ENCODE measurements around the gene CPSF4L. TPM values are rescaled to one million over a fixed set of nuclear protein-coding genes. Genes with fewer than 3 reads are reported as not detected.

Gene CPSF4L
- polyA plus RNA-seq, 1 experiment = not detected

- POLR2A ChIA-PET = no interaction called here
- H3K4me3 ChIP-seq (ENCODE audit: low read depth, low read length) = no peak overlapping the region
- H3K9me3 ChIP-seq (ENCODE audit: control insufficient read depth, insufficient read depth, low read length) = no peaks in the 10 kb centered on the region
- no peak overlapping the region for H3K27ac ChIP-seq (ENCODE audit: low read depth, low read length)
- DNase-seq (ENCODE audit: low read depth, low spot score) = no peak
- CTCF ChIA-PET = interaction anchor here (4.6 to 14.3 kb wide), 2 partner anchors 115 to 525 kb away, joined by 49 to 449 read pairs; no protein-coding TSS in a partner anchor
- no peaks in the 10 kb centered on the region for H3K27me3 ChIP-seq (ENCODE audit: control insufficient read depth, insufficient read depth, low read length)
- no peak for TF ChIP-seq CTCF (IDR thresholded peaks at IDR 0.05; ENCODE audit: low read depth, low read length)
Observed at GRCh38 chr17:73250851-73251640, 10.6 kb downstream of the CPSF4L start.

GRCh38 chr17:73249700-73250099 is 12.0 kb downstream of the CPSF4L start:
- no peaks in the 10 kb centered on the region for H3K9me3 ChIP-seq (ENCODE audit: control insufficient read depth, insufficient read depth, low read length)
- ChIA-PET POLR2A (no interaction called here), CTCF (interaction anchor here (1.2 to 14.3 kb wide), 3 partner anchors 117 to 690 kb away, joined by 4 to 449 read pairs (median 49); no protein-coding TSS in a partner anchor)
- no peak overlapping the region for H3K27ac ChIP-seq (ENCODE audit: low read depth, low read length)
- DNase-seq (ENCODE audit: low read depth, low spot score) = no peak
- no peak for TF ChIP-seq CTCF (IDR thresholded peaks at IDR 0.05; ENCODE audit: low read depth, low read length)
- H3K4me3 ChIP-seq (ENCODE audit: low read depth, low read length) = no peak overlapping the region
- no peaks in the 10 kb centered on the region for H3K27me3 ChIP-seq (ENCODE audit: control insufficient read depth, insufficient read depth, low read length)

- no peaks in the 10 kb centered on the region for H3K27me3 ChIP-seq (ENCODE audit: control insufficient read depth, insufficient read depth, low read length)
- DNase-seq (ENCODE audit: low read depth, low spot score) = no peak
- TF ChIP-seq CTCF (IDR thresholded peaks at IDR 0.05; ENCODE audit: low read depth, low read length) = no peak
- ChIA-PET CTCF (interaction anchor here (0.5 to 14.3 kb wide), 12 partner anchors 41 to 692 kb away, joined by 3 to 449 read pairs (median 4); no protein-coding TSS in a partner anchor), POLR2A (no interaction called here)
- no peak overlapping the region for H3K27ac ChIP-seq (ENCODE audit: low read depth, low read length)
- H3K9me3 ChIP-seq (ENCODE audit: control insufficient read depth, insufficient read depth, low read length) = no peaks in the 10 kb centered on the region
- H3K4me3 ChIP-seq (ENCODE audit: low read depth, low read length) = no peak overlapping the region
Observed at GRCh38 chr17:73248532-73248931, 13.1 kb downstream of the CPSF4L start.

- no peaks in the 10 kb centered on the region for H3K9me3 ChIP-seq (ENCODE audit: control insufficient read depth, insufficient read depth, low read length)
- ChIA-PET CTCF (interaction anchor here (0.7 to 14.3 kb wide), 9 partner anchors 7 to 691 kb away, joined by 3 to 449 read pairs (median 5); no protein-coding TSS in a partner anchor), POLR2A (no interaction called here)
- no peak for DNase-seq (ENCODE audit: low read depth, low spot score)
- H3K4me3 ChIP-seq (ENCODE audit: low read depth, low read length) = no peak overlapping the region
- no peaks in the 10 kb centered on the region for H3K27me3 ChIP-seq (ENCODE audit: control insufficient read depth, insufficient read depth, low read length)
- H3K27ac ChIP-seq (ENCODE audit: low read depth, low read length) = no peak overlapping the region
- TF ChIP-seq CTCF (IDR thresholded peaks at IDR 0.05; ENCODE audit: low read depth, low read length) = no peak; the same call in 1 of the 2 replicates
Observed at GRCh38 chr17:73247726-73248125, 14.0 kb downstream of the CPSF4L start.

GRCh38 chr17:73240561-73240960 is 21.1 kb downstream of the CPSF4L start:
- no peaks in the 10 kb centered on the region for H3K9me3 ChIP-seq (ENCODE audit: control insufficient read depth, insufficient read depth, low read length)
- TF ChIP-seq CTCF (IDR thresholded peaks at IDR 0.05; ENCODE audit: low read depth, low read length) = no peak
- H3K27me3 ChIP-seq (ENCODE audit: control insufficient read depth, insufficient read depth, low read length) = no peaks in the 10 kb centered on the region
- CTCF ChIA-PET = interaction anchor here (0.7 to 1.2 kb wide), 2 partner anchors 15 to 515 kb away, joined by 4 read pairs; no protein-coding TSS in a partner anchor
- no peak overlapping the region for H3K27ac ChIP-seq (ENCODE audit: low read depth, low read length)
- POLR2A ChIA-PET = no interaction called here
- DNase-seq (ENCODE audit: low read depth, low spot score) = no peak
- no peak overlapping the region for H3K4me3 ChIP-seq (ENCODE audit: low read depth, low read length)
